Endometrium (tissue), 2 donors: ENCODE data around the gene MAPKAPK3.
A peak's percentile ranks its signal among the peaks of the same experiment; 100 is the strongest.

Experiments
- FAIRE-seq: peaks from 2 replicates; lab custom pipeline; 2012; peaks lifted over from hg19 to GRCh38; lab: Jason Lieb, UNC
- donor health status: control.
- donor health status: control.

MAPKAPK3 gene

DNA sequence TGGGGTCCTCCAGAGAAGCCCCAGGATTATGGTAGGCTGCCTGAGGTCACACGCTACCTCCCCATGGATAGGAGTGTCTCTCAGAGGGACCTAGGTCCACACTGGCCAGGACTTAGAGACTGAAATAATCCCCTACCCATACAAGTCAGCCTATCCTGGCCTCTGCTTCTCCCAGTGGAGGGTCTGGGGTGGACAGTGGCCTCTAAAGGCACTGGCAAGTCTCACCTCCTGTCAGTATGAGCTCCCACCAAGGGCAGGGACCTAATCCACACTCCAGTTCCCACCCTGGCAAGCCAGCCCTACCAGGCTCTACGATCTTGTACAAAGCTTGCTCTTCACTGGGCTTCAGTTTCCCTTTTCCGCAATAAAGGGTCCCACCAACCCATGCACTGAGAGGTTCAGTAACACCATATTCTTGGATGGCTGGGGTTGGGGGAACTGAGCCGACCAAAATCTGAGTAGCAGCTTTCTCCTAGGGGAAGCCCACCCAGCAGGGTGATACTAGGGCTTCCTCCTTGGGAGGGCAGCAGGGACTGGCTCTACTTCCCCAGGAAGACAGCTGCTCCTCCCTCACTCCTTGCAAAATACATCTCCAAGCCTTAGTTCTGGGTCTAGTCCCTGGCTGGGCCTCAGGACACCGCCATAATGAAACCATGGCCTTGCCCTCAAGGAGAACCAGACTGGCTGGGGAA lies 7.7 kb upstream of the MAPKAPK3 start:
- FAIRE-seq: no peak

- FAIRE-seq: no peak
Observed at GRCh38 chr3:50609763-50610085, 7.2 kb upstream of the MAPKAPK3 start.

DNA sequence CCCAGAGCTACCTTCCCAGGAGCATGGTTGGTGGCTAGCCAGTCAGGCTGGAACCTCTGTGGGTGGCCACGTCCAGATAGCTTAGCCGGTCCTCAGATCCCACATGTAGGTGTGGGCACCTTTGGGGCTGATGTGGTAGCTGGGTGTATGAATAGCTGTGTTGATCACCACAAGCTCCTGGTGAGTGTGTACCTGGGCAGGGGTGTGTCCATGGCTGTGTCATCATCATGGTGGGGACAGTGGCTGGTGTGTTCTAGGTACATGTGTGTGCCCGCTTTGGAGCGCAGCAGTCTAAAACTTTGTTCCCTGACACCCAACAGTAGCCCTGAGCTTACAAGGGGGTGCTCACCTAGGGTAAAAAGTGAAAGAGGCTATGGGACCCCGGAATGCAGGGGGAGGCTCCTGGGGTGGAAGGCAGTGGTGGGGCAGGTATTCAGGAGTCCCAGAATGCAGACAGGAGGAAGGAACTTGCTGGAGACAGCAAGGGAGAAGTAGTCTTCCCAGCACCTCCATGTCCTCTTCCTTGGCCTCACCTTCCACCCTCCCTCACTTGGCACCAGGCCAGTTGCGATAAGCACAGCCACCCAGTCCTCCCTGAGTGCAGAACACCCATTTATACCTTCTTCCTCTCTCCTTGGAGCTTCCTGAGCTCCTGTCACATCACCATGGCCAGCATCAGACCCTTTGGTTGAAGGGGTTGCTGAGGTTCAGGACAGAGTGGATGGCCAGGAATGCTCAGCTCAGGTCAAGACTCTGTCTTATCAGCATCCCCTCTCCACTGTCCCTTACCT lies 6.6 kb upstream of the MAPKAPK3 start:
- no peak for FAIRE-seq

DNA sequence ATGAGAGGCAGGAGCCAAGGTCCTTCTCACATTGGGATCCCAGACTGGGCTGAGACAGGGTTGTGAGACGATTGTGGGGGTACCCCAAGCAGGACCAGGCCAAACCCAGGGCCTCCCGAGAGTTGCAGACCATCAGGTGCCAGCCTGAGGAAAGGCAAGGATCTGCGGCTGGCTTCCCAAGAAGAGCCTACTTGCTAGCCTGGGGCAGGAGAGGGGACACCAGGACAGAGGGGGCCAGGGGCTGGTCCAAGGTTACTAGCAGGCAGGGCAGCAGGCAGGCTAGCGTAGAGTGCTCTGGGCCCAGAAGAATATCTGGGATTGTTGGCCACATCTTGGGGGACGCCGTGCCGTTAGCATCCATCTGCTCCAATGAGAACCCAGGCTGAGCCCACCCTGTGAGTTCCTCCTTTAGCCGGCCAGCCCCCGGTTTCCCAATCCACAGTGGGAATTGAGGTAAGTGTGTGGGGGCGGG lies 5.9 kb upstream of the MAPKAPK3 start:
- FAIRE-seq: no peak

GRCh38 chr3:50611464-50612233 lies 5.3 kb upstream of the MAPKAPK3 start, which contains the start of gene CISH:
Gene CISH (minus strand): TSS chr3:50611774. CDS start chr3:50611650, 124 bp downstream.
- FAIRE-seq: peak; percentile 91

- FAIRE-seq: no peak
Observed at GRCh38 chr3:50612234-50612882, 4.6 kb upstream of the MAPKAPK3 start.

DNA sequence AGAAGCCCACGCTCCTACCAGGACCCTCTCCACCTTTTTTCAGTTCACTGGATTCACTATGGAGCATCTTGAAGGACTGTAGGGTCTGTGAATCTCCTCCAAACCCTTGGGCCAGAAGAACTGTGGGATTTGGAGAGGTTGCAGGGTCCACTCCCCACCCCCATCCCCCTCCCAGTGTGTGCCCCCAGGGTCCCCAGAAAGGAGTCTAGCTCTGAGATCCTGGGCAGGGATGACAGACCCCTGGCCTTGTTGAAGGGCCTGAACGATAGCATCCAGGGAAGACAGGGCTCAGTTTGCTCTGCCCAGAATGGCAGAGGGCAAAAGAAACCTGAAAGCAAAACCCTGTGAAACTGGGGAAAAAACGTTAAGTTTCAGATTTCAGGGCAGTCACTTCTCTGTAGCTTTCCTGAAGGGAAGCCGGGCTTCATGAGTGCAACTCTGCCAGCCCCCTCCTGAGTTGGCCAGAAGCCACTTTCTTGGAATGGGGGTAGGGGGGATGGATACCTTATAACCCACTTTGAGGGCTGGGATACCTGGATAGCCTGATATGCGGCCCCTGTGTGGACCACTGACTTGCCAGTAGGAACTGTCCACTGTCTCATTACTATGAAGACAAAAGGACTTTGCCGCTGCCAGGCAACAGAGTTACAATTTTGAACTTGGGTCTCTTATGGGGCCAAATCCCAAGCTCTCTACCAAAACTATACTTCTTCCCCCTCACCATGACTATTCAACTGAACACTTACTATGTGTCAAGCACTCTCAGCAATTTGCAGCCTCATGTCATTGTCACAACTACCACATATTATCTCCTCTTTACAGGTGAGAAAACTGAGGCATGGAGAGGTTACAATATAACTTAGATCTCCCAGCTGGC lies 3.7 kb upstream of the MAPKAPK3 start:
- no peak for FAIRE-seq

DNA sequence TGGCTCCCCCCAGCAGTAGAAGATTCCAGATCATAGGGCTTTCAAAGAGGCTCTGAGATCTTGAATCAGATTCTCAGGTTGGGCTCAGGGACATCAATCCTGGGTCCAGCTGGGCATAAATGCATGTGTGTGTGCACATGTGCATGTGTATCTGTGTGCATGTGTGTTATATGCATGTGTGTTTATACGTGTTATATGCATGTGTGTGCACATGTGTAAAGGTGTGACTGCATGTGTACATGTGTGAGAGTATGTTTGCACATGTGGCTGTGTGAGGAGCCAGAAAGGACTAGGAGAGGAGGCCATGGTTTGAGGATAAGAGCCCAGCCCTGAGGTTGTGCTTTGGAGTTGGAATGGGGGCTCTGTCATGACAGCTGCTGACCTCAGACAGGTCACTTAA lies 1.8 kb upstream of the MAPKAPK3 start:
- FAIRE-seq: no peak

DNA sequence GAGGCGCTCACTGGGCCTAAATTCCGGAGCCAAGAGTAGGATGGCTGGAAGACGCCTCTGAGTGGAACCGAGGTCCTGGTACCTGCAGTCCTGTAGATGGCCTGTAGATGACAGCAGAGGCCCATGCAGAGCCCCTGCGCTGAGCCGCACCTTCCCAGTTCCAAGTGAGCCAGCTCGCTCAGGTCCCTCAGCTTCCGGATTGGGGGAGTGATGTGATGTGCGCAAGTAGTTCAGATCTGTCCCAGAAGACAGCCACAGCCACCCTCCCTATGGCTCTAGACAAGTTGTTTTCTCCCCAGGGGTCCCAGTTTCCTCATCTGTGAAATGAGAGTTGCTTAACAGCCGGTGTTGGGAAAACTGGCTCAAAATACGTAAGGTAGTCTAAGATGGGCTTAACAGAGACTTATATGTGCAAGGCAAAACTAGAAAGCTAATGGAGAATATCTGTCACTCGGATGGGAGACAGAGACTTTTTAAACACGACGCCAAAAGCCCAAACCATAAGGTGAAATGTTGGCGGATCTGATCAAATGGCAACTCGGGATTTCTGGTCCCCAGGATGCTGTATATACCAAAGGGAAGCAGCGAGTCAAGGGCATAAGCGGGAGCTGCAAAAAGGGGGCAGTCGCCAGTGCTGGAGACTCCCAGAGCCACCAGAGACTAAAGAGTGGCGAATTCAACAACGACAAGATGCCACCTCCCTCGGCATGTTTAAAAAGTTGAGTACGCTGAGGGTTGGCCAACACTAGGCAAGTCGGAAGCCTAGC lies 765 bp upstream of the MAPKAPK3 start:
- no peak for FAIRE-seq

- no peak for FAIRE-seq
Observed at GRCh38 chr3:50616770-50617095, 218 bp upstream of the MAPKAPK3 start.

DNA sequence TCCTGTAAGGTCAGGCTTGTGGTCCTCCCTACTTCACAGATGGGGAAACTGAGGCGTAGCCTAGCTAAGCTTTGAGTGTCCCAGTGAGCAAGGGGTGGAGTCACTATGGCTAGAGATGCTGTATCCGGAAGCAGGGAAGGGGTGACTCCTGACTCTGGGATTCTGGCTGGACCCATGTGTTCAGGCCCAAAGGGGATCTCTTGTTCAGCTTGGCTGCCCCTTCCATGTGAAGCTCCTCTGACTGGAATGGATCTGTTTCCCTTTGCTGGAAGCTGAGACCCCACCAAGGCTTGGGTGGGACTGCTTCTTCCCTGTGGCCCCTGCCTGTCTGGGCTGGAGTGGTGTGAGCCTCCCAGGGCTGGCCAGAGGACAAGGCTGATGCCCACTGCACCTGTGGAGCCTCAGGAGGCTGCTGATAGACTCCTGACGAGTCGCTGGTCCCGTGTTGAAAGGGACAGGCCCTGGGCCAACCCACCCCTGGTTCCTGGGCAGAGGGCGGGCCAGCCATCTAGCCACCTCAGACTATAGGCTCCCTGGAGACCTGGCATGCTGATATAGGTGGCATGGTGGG lies 1.0 kb downstream of the MAPKAPK3 start:
- FAIRE-seq: no peak

- no peak for FAIRE-seq
Observed at GRCh38 chr3:50620420-50620819, 3.5 kb downstream of the MAPKAPK3 start.

DNA sequence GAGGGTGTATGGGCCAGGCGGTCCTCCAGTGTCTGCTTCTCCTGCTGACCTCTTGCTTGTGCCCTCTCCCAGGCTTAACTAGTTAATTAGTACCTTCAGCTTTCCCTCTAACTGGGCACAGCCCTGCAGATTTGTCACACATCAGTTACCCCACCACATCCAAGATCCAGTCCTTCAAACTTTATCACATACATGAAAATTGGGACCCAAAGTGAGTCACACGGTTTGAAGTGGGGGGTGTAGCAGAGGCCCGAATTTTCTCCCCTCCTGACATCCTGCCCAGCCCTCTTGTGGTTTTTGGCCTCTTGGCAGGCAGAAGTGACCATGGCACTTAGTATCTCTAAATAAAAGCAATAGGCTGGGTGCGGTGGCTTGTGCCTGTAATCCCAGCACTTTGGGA lies 3.9 kb downstream of the MAPKAPK3 start:
- no peak for FAIRE-seq

DNA sequence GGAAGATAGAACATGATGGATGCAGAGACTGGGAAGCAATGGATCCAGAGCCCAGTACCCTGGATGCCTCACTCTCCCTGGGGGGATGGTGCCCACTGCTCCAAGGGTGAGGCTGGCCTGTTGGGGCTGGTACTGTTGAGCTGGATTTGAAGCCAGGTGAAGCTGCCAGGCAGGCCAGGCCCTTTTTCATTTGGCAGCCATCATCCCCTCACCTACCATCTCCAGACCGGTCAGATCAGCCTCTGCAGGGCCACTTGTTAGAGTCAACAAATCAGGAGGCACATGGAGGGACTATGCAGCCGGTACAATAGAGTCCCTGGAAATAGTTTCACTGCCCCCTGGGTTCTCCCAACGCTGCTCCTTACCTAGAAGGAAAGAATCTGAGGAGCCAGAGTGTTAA lies 5.9 kb downstream of the MAPKAPK3 start:
- no peak for FAIRE-seq

- FAIRE-seq: no peak
Observed at GRCh38 chr3:50623840-50624474, 7.0 kb downstream of the MAPKAPK3 start.

DNA sequence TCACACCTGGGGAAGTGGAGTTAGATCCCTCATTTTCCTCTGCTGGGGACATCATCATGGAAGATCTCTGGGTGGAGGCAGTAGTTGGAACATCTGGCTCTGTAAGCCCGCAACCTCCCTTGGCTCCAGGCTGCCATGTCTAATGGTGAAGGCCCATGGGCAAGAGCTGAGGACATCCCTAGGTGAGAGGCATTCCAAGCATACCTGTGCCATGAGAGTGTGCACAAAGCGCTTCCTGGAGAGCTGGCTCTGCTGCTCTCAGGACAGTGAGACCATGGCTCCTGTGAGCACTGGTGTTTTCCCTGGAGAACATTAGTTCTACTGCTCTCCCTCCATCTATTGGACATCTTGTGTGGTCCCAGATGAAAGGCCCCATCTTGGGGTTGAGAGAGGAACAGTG lies 7.7 kb downstream of the MAPKAPK3 start:
- no peak for FAIRE-seq

DNA sequence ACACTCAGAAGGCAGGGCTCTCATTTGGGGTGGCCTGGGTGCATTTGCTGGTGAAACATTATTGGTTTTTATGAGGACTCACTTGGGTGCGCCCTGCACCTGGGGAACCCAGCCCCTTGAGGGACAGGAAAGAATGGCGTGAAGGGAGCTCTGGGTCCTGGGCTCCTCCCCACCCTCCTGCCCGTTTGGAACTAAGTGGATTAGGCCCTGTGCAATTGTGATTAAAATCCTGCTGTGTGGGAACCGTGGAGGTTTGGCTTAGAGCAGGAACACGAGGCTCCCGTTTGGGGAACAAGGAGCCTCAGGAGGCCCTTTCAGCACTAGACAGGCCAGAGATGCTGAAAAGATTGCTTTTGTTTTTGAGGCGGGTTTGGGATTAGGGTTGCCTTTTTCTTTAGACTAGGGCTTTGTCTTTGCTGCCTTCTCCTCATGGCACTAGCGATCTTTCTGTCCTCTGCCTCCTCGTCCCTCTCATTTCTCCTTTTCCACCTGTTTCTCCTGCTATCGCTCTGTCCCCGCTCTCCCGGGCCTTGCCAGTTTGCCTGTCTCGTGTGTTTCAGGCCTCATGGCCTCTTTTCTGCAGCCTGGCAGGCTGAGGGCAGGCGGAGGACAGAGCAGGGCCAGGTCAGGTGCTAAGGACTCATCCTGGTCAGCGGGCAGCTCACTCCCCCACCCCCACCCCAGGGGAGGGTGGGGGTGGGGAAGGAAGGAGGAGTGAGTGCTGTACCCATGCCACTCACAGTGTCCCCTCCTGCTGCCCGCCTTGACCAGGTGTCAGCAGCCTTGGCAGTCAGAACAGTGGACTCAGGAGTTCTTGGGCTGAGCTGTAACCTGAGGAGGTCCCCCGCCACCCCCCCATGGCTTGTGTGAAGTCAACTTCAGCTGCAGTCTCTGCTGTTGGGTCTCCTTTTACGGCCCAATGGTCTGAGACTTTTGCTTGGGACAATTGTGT lies 8.6 kb downstream of the MAPKAPK3 start:
- no peak for FAIRE-seq

- FAIRE-seq: no peak
Observed at GRCh38 chr3:50626401-50626800, 9.4 kb downstream of the MAPKAPK3 start.
